Endothelial cell of umbilical vein (primary cell): Measurements from ENCODE around the gene GRK1. TPM values are rescaled to one million over a fixed set of nuclear protein-coding genes. Genes with fewer than 3 reads are reported as not detected.

Experiments
- BruUV-seq: library from RNA; stranded (reverse); fragments of 400-500 nt; replicated peaks from 2 replicates; lab custom pipeline; 2021; lab: Mats Ljungman, UMichigan
- CTCF ChIA-PET: fragments of 300-600, 350-600 bp; sonication (Branson Sonifier 250); formaldehyde crosslinking; loops from one replicate; lab custom pipeline; 2021; ENCODE audit warnings: antibody characterized with exemption, inconsistent platforms; lab: Charles Lee
- POLR2A ChIA-PET: fragments of 300-600, 350-600 bp; sonication (Branson Sonifier 250); formaldehyde crosslinking; loops from one replicate; lab custom pipeline; 2021; ENCODE audit warnings: antibody characterized with exemption, inconsistent platforms; lab: Charles Lee
- DNase-seq: peaks from one replicate; pipeline ENCODE4 v3.0.0-alpha.2; 2011; ENCODE audit warnings: low read depth, low spot score
- FAIRE-seq: peaks from 2 replicates; lab custom pipeline; 2011; peaks lifted over from hg19 to GRCh38; lab: Jason Lieb, UNC
- H2AFZ ChIP-seq: 2 replicates; pipeline ENCODE4 v1.6.0; 2012; ENCODE audit warnings: low read depth, low read length, control low read depth, inconsistent platforms
- H3K27ac ChIP-seq: 2 replicates; pipeline ENCODE4 v1.5.1; 2011; ENCODE audit warnings: low read depth, mild to moderate bottlenecking, control low read depth, low read length, moderate library complexity; ENCODE audit not compliant: insufficient read depth
- H3K27me3 ChIP-seq, 2 experiments: 2 replicates each; pipeline versions ENCODE4 v1.6.0 to v1.6.1; 2011; ENCODE audit warnings: low read length in 2 of 2, mixed read lengths in 1 of 2; ENCODE audit not compliant: control insufficient read depth in 2 of 2, insufficient read depth in 2 of 2
- H3K36me3 ChIP-seq, 2 experiments: 2 replicates in 1 of 2; 3 replicates in 1 of 2; pipeline ENCODE4 v1.5.1; 2011; ENCODE audit warnings: low read length in 2 of 2, mild to moderate bottlenecking in 1 of 2, moderate library complexity in 1 of 2; ENCODE audit not compliant: control insufficient read depth in 2 of 2, insufficient read depth in 2 of 2; ENCODE audit errors: extremely low read depth in 1 of 2
- H3K4me1 ChIP-seq: 3 replicates; pipeline ENCODE4 v1.5.1; 2011; ENCODE audit warnings: mild to moderate bottlenecking, low read length; ENCODE audit not compliant: control insufficient read depth, insufficient read depth; ENCODE audit errors: extremely low read depth
- H3K4me2 ChIP-seq: 2 replicates; pipeline ENCODE4 v1.6.1; 2011; ENCODE audit warnings: low read length, control low read depth, mixed read lengths; ENCODE audit not compliant: insufficient read depth
- H3K4me3 ChIP-seq, 3 experiments: fragments of 200-600 bp in 1 of 3; sonication (generic), shearing (Covaris generic) in 1 of 3; replicated peaks in 1 of 3; 2 replicates each; pipeline ENCODE4 v1.5.1; 2011 to 2016; ENCODE audit warnings: control low read depth in 3 of 3, low read length in 3 of 3, mild to moderate bottlenecking in 2 of 3, inconsistent platforms in 1 of 3, low read depth in 1 of 3, moderate library complexity in 1 of 3; ENCODE audit not compliant: insufficient read depth in 1 of 3
- H3K79me2 ChIP-seq: 2 replicates; pipeline ENCODE4 v1.6.0; 2012; ENCODE audit warnings: low read length, inconsistent platforms; ENCODE audit not compliant: control insufficient read depth, insufficient read depth
- H3K9ac ChIP-seq: replicated peaks from 2 replicates; pipeline ENCODE3; 2011; ENCODE audit warnings: low read length, control low read depth; ENCODE audit not compliant: insufficient read depth; ENCODE audit errors: extremely low read depth
- H3K9me1 ChIP-seq: replicated peaks from 3 replicates; pipeline ENCODE4 v1.6.0; 2011; ENCODE audit warnings: mild to moderate bottlenecking, low read length; ENCODE audit not compliant: control insufficient read depth, insufficient read depth; ENCODE audit errors: extremely low read depth
- H3K9me3 ChIP-seq: replicated peaks from 2 replicates; pipeline ENCODE4 v1.5.1; 2012; ENCODE audit warnings: low read length, inconsistent platforms; ENCODE audit not compliant: control insufficient read depth, insufficient read depth
- H4K20me1 ChIP-seq: replicated peaks from 2 replicates; pipeline ENCODE3; 2011; ENCODE audit warnings: mild to moderate bottlenecking, low read length; ENCODE audit not compliant: control insufficient read depth, insufficient read depth; ENCODE audit errors: extremely low read depth
- FOS ChIP-seq: IDR thresholded peaks from 2 replicates; pipeline ENCODE4 v1.6.1; 2011; ENCODE audit warnings: mild to moderate bottlenecking, low read length, moderate library complexity, borderline replicate concordance; ENCODE audit not compliant: insufficient read depth
- GATA2 ChIP-seq: IDR thresholded peaks from 2 replicates; pipeline ENCODE4 v1.7.0; 2011; ENCODE audit warnings: low read depth, mild to moderate bottlenecking, moderate library complexity, mixed read lengths, low read length; ENCODE audit not compliant: insufficient read length, insufficient read depth
- JUN ChIP-seq: IDR thresholded peaks from 2 replicates; pipeline ENCODE4 v1.6.1; 2011; ENCODE audit warnings: borderline replicate concordance, low read depth; ENCODE audit not compliant: insufficient read length, insufficient read depth
- MAX ChIP-seq: IDR thresholded peaks from 2 replicates; pipeline ENCODE4 v1.6.1; 2011; ENCODE audit not compliant: insufficient read depth, insufficient read length
- MYC ChIP-seq: IDR thresholded peaks from one replicate; pipeline ENCODE4 v1.6.1; 2011; ENCODE audit warnings: mild to moderate bottlenecking, low read depth, low read length
- POLR2A ChIP-seq: IDR thresholded peaks from 2 replicates; pipeline ENCODE4 v1.6.1; 2012; ENCODE audit warnings: low read depth, mild to moderate bottlenecking, control low read depth, low read length
- dilution Hi-C: fragments of 300-500 bp; cut with MboI; formaldehyde crosslinking; loops from one replicate; pipeline ENCODE4 v1.15.0; 2019; ENCODE audit warnings: low sequenced_read_pairs; ENCODE audit not compliant: extremely low pct_ligation_motif_present
- intact Hi-C: fragments of 100-400 bp; cut with micrococcal nuclease; formaldehyde crosslinking; loops from one replicate; pipeline ENCODE4 v1.10.0; 2022
- polyA plus RNA-seq, 4 experiments: library from polyadenylated mRNA; depleted of rRNA in 3 of 4; stranded (reverse) in 3 of 4; unstranded in 1 of 4; fragments of >200 nt; gene quantifications; 2 replicates each; pipeline versions ENCODE4 v1.2.1 to v1.2.3, GENCODE V29; 2011 to 2012; ENCODE audit warnings: missing spikeins in 1 of 4
- total RNA-seq: library from RNA; stranded (reverse); gene quantifications from 2 replicates; pipeline ENCODE4 v1.2.3, GENCODE V29; 2021
- TF ChIP-seq, protein P1 (sequence below), 2 donors: IDR thresholded peaks; 1 replicate in 1 of 2; 2 replicates in 1 of 2; pipeline ENCODE4 v1.5.1; 2011; ENCODE audit warnings: low read length in 2 of 2, mild to moderate bottlenecking in 2 of 2, moderate library complexity in 2 of 2, control low read depth in 1 of 2, inconsistent platforms in 1 of 2, low read depth in 1 of 2; ENCODE audit not compliant: insufficient read depth in 1 of 2; ENCODE audit errors: extremely low read depth in 1 of 2

The GRK1 gene
- total and polyA plus RNA-seq, 2 donors (not counting 3 experiments of a cell fraction or from before 2014, with no cell fraction given): not detected

GRCh38 chr13:113625965-113626721, 40.9 kb upstream of the GRK1 start:
- Histone ChIP-seq H3K79me2 (peaks cover 64% of the 10 kb centered on the region), H3K9ac (no peak overlapping the region), H3K9me3 (no peaks in the 10 kb centered on the region), H3K36me3 (peaks cover 0 to 10% of the 10 kb centered on the region in 2 experiments), H4K20me1 (peaks cover 2% of the 10 kb centered on the region), H3K27me3 (no peaks in the 10 kb centered on the region), H3K4me3 (no peak overlapping the region), H3K27ac (no peak overlapping the region), H3K4me2 (no peak overlapping the region), H2AFZ (no peak overlapping the region), H3K4me1 (peaks cover 7% of the 10 kb centered on the region), H3K9me1 (no peaks in the 10 kb centered on the region)
- FAIRE-seq: no peak
- ChIA-PET POLR2A (no interaction called here), CTCF (interaction anchor here (1.3 kb wide), 1 partner anchor 321 kb away, joined by 3 read pairs; no protein-coding TSS in a partner anchor)
- dilution Hi-C loops (no loop called here), intact Hi-C loops (no loop called here)
- DNase-seq: peak; percentile 25
- no TSS peak for BruUV-seq
- no peak for TF ChIP-seq JUN
- TF ChIP-seq, protein P1, sequence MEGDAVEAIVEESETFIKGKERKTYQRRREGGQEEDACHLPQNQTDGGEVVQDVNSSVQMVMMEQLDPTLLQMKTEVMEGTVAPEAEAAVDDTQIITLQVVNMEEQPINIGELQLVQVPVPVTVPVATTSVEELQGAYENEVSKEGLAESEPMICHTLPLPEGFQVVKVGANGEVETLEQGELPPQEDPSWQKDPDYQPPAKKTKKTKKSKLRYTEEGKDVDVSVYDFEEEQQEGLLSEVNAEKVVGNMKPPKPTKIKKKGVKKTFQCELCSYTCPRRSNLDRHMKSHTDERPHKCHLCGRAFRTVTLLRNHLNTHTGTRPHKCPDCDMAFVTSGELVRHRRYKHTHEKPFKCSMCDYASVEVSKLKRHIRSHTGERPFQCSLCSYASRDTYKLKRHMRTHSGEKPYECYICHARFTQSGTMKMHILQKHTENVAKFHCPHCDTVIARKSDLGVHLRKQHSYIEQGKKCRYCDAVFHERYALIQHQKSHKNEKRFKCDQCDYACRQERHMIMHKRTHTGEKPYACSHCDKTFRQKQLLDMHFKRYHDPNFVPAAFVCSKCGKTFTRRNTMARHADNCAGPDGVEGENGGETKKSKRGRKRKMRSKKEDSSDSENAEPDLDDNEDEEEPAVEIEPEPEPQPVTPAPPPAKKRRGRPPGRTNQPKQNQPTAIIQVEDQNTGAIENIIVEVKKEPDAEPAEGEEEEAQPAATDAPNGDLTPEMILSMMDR (IDR thresholded peaks at IDR 0.05; ENCODE audit: extremely low read depth in 1 of 2, insufficient read depth in 1 of 2, low read depth in 1 of 2, low read length in 2 of 2): no peak
- no peak for TF ChIP-seq FOS
- no peak for TF ChIP-seq MYC
- no peak for TF ChIP-seq MAX
- TF ChIP-seq GATA2: no peak
- TF ChIP-seq POLR2A: no peak
